ENCODE measurements around the gene SLC38A3. TPM values are rescaled to one million over a fixed set of nuclear protein-coding genes. Genes with fewer than 3 reads are reported as not detected.
A peak's percentile ranks its signal among the peaks of the same experiment; 100 is the strongest.

SLC38A3 gene
- total RNA-seq, 1 donor from 2014 or later: not detected

DNA sequence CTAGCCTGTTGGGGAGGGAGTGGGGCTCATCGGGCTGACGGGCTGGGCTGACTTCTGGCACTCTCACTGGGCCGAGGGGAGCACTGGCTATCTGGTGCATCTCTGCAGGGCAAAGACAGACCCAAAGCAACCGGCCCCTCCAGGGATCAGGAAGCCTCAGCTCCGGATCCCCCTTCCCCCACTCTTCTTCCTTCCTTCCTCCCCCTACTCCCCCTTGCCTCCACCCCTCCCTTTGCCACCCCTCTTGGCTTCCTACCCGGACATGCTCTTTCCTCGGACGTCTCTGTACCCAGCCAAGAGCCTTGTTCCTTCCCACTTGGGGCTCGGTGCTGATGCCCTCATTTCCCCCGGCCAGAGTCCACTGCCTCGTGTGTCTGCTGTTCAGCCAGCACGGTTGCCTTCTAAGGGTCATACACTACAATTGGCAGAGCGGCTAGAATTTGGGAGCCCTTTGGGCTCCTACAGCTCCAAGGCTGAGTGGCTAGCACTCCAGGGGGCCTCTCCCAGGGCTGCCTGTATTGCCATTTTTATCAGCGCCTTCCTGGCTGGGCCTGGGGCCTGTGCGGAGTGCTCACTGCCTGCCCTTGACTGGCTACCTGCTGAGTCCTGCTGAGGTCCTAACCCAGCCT, 39.0 kb upstream of the SLC38A3 start:
- Mint-ChIP-seq H3K9me3 (ENCODE audit: unreplicated experiment) (peaks cover 7% of the 10 kb centered on the region), H3K4me3 (ENCODE audit: unreplicated experiment) (peak overlapping the region; percentile 38), H3K36me3 (ENCODE audit: unreplicated experiment) (no peaks in the 10 kb centered on the region), H3K27ac (ENCODE audit: unreplicated experiment) (no peak overlapping the region), H3K4me1 (ENCODE audit: low read depth, unreplicated experiment) (peaks cover 26% of the 10 kb centered on the region), H3K27me3 (ENCODE audit: unreplicated experiment) (peaks cover 4% of the 10 kb centered on the region)
- TF ChIP-seq, protein P1, sequence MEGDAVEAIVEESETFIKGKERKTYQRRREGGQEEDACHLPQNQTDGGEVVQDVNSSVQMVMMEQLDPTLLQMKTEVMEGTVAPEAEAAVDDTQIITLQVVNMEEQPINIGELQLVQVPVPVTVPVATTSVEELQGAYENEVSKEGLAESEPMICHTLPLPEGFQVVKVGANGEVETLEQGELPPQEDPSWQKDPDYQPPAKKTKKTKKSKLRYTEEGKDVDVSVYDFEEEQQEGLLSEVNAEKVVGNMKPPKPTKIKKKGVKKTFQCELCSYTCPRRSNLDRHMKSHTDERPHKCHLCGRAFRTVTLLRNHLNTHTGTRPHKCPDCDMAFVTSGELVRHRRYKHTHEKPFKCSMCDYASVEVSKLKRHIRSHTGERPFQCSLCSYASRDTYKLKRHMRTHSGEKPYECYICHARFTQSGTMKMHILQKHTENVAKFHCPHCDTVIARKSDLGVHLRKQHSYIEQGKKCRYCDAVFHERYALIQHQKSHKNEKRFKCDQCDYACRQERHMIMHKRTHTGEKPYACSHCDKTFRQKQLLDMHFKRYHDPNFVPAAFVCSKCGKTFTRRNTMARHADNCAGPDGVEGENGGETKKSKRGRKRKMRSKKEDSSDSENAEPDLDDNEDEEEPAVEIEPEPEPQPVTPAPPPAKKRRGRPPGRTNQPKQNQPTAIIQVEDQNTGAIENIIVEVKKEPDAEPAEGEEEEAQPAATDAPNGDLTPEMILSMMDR (IDR thresholded peaks at IDR 0.05; ENCODE audit: partially characterized antibody, unreplicated experiment): no peak
- DNase-seq: no peak

DNA sequence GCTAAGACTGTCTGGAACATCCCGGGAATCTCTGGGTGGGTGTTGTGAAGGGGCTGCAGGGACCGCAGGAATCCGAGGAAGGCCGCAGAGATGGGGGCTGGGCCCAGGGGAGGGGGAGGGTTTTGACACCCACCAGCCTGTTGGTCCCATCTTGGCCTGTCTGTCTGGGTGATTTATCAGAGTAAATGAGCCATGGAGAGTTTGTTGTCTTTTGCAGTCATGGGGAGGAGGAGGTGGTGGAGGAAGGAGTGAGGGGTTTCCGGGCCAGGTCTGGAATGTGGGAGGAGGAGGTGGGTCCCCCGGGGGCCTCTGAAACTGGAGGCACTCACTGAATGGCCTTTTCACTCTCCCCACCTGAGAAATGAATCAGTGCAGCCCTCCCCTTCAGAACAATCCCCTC, 38.5 kb upstream of the SLC38A3 start:
- Mint-ChIP-seq H3K4me1 (ENCODE audit: low read depth, unreplicated experiment) (peaks cover 26% of the 10 kb centered on the region), H3K36me3 (ENCODE audit: unreplicated experiment) (no peaks in the 10 kb centered on the region), H3K4me3 (ENCODE audit: unreplicated experiment) (peak overlapping the region; percentile 60), H3K27ac (ENCODE audit: unreplicated experiment) (peak overlapping the region; percentile 85), H3K27me3 (ENCODE audit: unreplicated experiment) (peaks cover 4% of the 10 kb centered on the region), H3K9me3 (ENCODE audit: unreplicated experiment) (peaks cover 7% of the 10 kb centered on the region)
- DNase-seq: no peak
- TF ChIP-seq, protein P1 (IDR thresholded peaks at IDR 0.05; ENCODE audit: partially characterized antibody, unreplicated experiment): no peak

DNA sequence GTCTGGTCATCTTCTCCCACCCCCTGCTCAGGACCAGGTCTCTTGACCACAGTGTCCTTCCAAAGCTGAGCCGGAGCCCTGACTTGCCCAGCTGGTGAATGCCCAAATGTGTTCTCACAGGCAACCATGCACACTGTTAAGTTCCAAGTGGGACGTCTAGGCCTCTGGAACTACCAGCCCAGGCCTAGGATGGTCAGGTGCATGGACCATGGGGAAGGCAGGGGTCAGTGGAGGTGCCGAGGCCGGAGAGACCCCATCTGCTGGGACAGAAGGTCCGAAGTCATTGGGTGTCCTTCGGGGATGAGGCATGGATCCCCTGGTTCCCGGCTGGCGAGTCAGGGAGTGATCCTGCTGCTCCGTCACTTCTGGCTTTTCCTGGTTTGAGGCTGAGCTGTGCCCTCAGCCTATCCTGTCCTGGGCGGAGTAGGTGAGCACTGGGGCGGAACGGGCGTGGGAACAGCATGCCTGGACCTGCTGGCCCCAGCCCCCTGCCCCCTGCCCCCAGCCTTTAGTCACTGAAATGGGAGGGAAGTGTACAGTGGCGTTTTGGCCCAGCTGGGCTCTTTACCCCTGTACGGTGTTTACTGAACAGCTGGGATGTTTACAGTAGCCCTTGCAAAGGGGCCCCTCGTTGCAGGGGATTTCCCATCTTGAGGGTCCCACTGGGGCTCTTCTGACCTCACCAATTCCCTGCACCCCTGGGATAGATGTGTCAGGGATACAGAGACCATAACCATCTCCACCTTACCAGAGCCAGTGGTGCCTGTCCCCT, 37.8 kb upstream of the SLC38A3 start:
- H3K27me3 Mint-ChIP-seq (ENCODE audit: unreplicated experiment): peaks cover 4% of the 10 kb centered on the region
- peak; percentile 55 for DNase-seq
- H3K36me3 Mint-ChIP-seq (ENCODE audit: unreplicated experiment): no peaks in the 10 kb centered on the region
- peaks cover 8% of the 10 kb centered on the region for H3K9me3 Mint-ChIP-seq (ENCODE audit: unreplicated experiment)
- H3K4me3 Mint-ChIP-seq (ENCODE audit: unreplicated experiment): peak overlapping the region; percentile 71
- peak overlapping the region; percentile 85 for H3K27ac Mint-ChIP-seq (ENCODE audit: unreplicated experiment)
- peaks cover 26% of the 10 kb centered on the region for H3K4me1 Mint-ChIP-seq (ENCODE audit: low read depth, unreplicated experiment)
- TF ChIP-seq, protein P1 (IDR thresholded peaks at IDR 0.05; ENCODE audit: partially characterized antibody, unreplicated experiment): no peak

DNA sequence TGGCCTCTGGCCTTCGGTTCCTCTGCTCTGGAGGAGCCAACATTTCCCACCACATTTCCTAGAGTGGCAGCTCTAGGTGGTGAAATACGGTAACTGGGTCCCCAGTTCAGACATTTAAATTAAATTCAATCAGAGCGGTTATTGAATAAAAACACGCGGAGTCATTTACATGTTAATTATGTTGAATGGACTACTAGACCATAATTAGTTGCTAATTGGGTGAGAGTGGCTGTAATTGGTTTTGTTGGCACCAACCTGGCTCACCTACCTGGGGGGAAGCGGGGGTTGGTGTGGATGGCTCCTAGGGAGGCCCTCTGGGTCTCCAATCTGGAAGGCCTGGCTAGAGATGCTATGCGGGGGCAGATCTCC, 37.2 kb upstream of the SLC38A3 start:
- peaks cover 8% of the 10 kb centered on the region for H3K9me3 Mint-ChIP-seq (ENCODE audit: unreplicated experiment)
- no peak for DNase-seq
- H3K4me3 Mint-ChIP-seq (ENCODE audit: unreplicated experiment): peak overlapping the region; percentile 71
- H3K27ac Mint-ChIP-seq (ENCODE audit: unreplicated experiment): peak overlapping the region; percentile 66
- no peaks in the 10 kb centered on the region for H3K36me3 Mint-ChIP-seq (ENCODE audit: unreplicated experiment)
- TF ChIP-seq, protein P1 (IDR thresholded peaks at IDR 0.05; ENCODE audit: partially characterized antibody, unreplicated experiment): no peak
- peaks cover 4% of the 10 kb centered on the region for H3K27me3 Mint-ChIP-seq (ENCODE audit: unreplicated experiment)
- peaks cover 26% of the 10 kb centered on the region for H3K4me1 Mint-ChIP-seq (ENCODE audit: low read depth, unreplicated experiment)

DNA sequence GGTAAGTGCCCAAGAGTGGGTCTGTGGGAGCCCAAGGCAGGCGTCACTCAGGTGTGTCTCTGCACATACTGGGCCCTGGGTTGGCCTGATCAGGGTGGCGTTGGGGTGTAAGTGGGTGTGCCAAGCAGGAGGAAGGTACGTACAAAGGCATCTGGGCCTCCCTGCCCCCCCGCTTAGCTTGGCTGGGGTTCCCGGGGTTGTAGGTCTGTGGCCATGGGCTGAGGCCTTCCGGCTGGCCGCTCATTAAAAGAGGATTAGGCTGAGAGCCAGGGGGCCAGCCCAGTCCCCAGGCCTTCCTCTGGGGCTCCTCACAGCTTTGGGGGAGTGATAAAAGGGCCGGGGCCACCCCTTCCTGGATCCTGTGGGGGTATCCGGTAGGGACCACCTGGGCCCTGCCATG, 36.7 kb upstream of the SLC38A3 start:
- no peak for DNase-seq
- Mint-ChIP-seq H3K36me3 (ENCODE audit: unreplicated experiment) (no peaks in the 10 kb centered on the region), H3K4me1 (ENCODE audit: low read depth, unreplicated experiment) (peaks cover 26% of the 10 kb centered on the region), H3K27me3 (ENCODE audit: unreplicated experiment) (peaks cover 4% of the 10 kb centered on the region), H3K4me3 (ENCODE audit: unreplicated experiment) (no peak overlapping the region), H3K9me3 (ENCODE audit: unreplicated experiment) (peaks cover 8% of the 10 kb centered on the region), H3K27ac (ENCODE audit: unreplicated experiment) (no peak overlapping the region)
- TF ChIP-seq, protein P1 (IDR thresholded peaks at IDR 0.05; ENCODE audit: partially characterized antibody, unreplicated experiment): no peak
